ENCODE results near the gene EXOC4.
A peak's percentile ranks its signal among the peaks of the same experiment; 100 is the strongest.

The EXOC4 gene

DNA sequence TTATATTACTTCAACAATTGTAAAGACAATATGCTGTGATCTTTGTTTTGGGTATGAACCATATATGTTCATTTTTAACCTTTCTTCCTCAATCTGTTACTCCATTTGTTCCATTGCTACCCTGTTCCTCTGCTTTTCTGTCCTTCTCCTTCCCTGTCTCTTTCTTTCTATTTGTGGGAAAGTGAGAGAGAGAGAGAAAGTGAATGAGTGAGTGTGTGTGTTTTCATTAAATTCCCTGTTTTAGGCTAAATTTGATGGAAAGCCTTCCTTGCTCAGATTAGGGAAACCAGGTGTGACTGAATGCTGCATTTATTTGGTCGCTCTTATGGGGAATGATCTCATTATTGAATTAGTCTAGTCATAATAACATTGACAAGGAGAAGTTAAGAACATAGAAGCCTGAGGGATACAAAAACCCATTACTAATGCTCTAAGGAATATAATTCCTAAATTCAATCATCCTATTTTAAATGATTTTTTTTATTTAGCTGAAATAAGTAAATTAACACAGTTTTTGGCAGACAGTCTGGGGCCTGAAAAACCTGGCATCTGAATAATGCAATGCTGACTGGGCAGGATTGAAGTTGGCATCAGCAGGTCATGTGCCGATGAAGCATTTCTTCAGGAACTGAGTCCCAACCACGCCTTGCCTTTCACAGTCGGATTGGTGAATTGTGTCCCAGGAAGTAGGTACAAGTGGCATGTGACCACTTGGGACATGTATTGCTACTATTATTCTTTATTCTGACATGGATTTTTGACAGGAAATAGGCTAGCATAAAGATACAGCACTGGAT, 756.6 kb downstream of the EXOC4 start:
- no peak overlapping the region for H3K27ac ChIP-seq
- TF ChIP-seq, protein P1, sequence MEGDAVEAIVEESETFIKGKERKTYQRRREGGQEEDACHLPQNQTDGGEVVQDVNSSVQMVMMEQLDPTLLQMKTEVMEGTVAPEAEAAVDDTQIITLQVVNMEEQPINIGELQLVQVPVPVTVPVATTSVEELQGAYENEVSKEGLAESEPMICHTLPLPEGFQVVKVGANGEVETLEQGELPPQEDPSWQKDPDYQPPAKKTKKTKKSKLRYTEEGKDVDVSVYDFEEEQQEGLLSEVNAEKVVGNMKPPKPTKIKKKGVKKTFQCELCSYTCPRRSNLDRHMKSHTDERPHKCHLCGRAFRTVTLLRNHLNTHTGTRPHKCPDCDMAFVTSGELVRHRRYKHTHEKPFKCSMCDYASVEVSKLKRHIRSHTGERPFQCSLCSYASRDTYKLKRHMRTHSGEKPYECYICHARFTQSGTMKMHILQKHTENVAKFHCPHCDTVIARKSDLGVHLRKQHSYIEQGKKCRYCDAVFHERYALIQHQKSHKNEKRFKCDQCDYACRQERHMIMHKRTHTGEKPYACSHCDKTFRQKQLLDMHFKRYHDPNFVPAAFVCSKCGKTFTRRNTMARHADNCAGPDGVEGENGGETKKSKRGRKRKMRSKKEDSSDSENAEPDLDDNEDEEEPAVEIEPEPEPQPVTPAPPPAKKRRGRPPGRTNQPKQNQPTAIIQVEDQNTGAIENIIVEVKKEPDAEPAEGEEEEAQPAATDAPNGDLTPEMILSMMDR (conservative IDR thresholded peaks at IDR 0.05), result no peak

DNA sequence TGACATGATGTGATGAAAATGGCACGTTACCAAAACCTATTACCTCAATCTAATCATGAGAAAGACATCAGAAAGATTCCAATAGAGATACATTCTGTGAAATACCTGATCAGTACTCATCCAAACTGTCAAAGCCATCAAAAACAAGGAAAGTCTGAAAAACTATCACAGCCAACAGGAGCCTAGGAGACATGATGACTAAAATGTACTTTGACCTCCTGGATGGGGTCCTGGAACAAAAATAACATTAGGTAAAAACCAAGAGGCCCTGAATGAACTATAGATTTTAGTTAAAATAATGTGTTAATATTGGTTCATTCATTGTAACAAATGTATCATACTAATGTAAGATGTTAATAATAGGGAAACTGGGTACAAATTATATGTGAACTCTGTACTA, 760.4 kb downstream of the EXOC4 start:
- TF ChIP-seq, protein P1 (conservative IDR thresholded peaks at IDR 0.05), result no peak
- no peak overlapping the region for H3K27ac ChIP-seq

DNA sequence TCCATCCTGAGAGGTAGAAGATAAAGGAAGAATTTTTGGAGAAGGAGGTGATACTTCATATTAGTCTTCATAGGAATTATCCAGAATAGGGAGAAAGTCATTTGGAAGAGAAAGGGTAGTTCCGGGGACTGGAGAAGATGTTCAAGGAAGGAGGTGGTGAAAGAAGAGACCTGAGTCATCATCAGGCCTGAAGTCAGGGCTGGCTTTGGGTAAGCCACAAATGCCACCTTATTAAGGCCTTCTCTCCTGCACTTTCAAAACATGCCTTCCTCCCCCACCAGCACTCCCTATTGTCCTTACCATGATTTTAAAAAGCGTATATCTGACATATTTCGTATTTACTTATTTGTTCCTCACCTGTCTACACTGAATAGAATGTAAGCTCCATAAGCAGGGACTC, 762.1 kb downstream of the EXOC4 start:
- TF ChIP-seq, protein P1 (conservative IDR thresholded peaks at IDR 0.05), result no peak
- no peak overlapping the region for H3K27ac ChIP-seq

DNA sequence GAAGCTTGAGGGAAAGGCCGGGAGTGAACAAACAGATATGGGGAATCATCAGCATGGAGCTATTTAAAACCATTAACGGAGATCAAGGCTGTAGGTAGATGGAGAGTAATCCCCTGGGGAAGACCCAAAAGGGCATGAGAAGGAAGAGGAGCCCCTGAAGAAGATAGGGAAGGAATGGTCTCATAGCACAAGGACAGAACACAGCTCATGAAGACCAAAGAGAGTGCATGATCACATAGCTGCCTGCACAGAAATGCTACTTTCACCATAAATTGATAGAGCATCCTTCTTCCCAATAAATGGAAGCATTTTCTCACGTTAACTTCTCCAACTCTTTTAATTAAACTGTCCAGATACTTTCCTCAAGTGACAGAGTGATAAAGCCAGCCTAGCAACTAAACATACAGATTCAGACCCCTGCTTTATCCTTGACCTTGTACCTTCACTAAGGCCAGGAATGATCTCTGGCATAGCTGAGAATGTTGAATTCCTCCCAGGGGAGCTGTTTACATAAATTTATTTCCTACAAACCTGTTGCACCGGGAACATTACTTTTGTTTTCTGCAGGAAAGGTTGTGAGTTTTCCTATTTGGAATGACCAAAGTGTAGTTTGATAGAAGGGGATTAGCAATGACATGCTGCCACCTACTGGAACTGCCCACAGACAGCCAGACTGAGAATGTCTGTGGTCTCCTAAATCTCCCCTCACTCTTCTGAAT, 763.5 kb downstream of the EXOC4 start:
- TF ChIP-seq, protein P1 (conservative IDR thresholded peaks at IDR 0.05), result peak; percentile 93
- peak overlapping the region; percentile 38; the same call in 1 of the 2 replicates for H3K27ac ChIP-seq

DNA sequence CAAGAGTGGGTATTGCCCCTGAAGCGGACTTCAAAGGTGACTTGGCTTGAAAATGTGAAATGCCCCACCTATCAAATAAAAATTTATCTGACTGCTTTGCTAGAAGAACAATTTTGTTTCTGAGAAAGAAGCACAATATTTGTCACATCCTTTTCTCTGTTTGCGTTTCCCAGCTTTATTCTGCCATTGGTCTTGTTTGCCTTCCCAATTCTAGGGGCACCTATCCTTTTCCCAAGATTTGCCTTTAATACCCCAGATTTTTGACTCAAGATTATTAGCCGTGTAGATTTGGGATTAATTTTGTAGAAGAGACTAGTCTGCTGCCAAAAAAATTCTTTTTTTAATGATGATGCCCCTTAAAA, 764.0 kb downstream of the EXOC4 start:
- TF ChIP-seq, protein P1 (conservative IDR thresholded peaks at IDR 0.05), result peak; percentile 61

DNA sequence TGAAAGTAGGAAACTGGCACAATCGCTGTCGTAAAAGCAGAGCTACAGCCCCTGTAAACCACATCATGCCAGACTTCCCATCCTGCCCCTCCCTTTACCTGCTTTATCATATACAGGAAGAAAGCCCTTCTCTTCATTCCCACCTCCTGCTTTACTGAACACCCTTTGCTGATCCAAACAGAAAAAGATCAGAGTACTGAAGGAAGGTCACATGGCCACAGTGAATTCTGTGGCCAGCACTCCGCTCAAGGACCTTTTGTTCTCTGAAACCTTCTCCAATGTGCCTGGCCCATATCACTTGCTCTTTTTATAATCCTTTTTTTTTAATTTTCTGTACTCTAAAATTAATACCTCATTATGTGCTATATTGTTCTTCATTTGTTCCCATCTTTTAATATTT, 765.4 kb downstream of the EXOC4 start:
- no peak overlapping the region for H3K27ac ChIP-seq
- TF ChIP-seq, protein P1 (conservative IDR thresholded peaks at IDR 0.05), result no peak

More for the DNA sequence above, 764.0 kb downstream of the EXOC4 start:
- H3K27ac ChIP-seq, result no peak overlapping the region

DNA sequence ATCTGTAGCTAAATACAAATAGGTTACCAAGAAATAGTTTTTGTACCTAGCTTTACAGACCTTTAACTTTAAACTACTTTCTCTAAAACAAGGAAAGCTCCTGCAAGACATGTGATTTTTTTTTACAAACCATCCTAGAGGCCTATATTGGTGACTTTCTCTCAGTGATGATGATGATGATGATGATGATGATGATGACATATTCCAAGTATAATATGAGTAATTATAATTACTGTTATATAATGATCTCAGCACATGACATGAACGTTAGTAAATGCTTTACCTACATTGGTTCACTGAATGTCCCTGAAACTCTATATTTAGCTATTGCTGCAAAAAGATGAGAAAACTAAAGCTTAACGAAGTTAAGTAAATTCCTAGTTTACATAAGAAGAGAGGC, 766.4 kb downstream of the EXOC4 start:
- H3K27ac ChIP-seq, result no peak overlapping the region
- TF ChIP-seq, protein P1 (conservative IDR thresholded peaks at IDR 0.05), result no peak

All from VCaP (cell line).